ENCODE measurements around the gene PTPN4. TPM values are rescaled to one million over a fixed set of nuclear protein-coding genes. Genes with fewer than 3 reads are reported as not detected.

PTPN4 gene
- total RNA-seq, 2 donors from 2014 or later = 12.2 to 21.1 TPM

GRCh38 chr2:120028795-120029194 is 269.1 kb downstream of the PTPN4 start:
- TF ChIP-seq POLR2A (IDR thresholded peaks at IDR 0.05) = no peak
- TF ChIP-seq, protein P1, sequence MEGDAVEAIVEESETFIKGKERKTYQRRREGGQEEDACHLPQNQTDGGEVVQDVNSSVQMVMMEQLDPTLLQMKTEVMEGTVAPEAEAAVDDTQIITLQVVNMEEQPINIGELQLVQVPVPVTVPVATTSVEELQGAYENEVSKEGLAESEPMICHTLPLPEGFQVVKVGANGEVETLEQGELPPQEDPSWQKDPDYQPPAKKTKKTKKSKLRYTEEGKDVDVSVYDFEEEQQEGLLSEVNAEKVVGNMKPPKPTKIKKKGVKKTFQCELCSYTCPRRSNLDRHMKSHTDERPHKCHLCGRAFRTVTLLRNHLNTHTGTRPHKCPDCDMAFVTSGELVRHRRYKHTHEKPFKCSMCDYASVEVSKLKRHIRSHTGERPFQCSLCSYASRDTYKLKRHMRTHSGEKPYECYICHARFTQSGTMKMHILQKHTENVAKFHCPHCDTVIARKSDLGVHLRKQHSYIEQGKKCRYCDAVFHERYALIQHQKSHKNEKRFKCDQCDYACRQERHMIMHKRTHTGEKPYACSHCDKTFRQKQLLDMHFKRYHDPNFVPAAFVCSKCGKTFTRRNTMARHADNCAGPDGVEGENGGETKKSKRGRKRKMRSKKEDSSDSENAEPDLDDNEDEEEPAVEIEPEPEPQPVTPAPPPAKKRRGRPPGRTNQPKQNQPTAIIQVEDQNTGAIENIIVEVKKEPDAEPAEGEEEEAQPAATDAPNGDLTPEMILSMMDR (IDR thresholded peaks at IDR 0.05) = no peak
- 88 to 90% methylated on average over 5 of the region's 5 CpGs for WGBS, 2 donors
- Histone ChIP-seq H3K27me3 (no peaks in the 10 kb centered on the region), H3K4me3 (no peak overlapping the region), H3K36me3 (replicated peaks in 1 of 2; ENCODE audit: insufficient read depth in 1 of 2, low read depth in 2 of 2) (no peaks in the 10 kb centered on the region), H3K4me1 (peaks cover 5% of the 10 kb centered on the region), H3K27ac (no peak overlapping the region), H3K9me3 (no peaks in the 10 kb centered on the region)
- intact Hi-C loops (cut with DNase I) = no loop called here
- no peak for DNase-seq
- ATAC-seq = no peak

DNA sequence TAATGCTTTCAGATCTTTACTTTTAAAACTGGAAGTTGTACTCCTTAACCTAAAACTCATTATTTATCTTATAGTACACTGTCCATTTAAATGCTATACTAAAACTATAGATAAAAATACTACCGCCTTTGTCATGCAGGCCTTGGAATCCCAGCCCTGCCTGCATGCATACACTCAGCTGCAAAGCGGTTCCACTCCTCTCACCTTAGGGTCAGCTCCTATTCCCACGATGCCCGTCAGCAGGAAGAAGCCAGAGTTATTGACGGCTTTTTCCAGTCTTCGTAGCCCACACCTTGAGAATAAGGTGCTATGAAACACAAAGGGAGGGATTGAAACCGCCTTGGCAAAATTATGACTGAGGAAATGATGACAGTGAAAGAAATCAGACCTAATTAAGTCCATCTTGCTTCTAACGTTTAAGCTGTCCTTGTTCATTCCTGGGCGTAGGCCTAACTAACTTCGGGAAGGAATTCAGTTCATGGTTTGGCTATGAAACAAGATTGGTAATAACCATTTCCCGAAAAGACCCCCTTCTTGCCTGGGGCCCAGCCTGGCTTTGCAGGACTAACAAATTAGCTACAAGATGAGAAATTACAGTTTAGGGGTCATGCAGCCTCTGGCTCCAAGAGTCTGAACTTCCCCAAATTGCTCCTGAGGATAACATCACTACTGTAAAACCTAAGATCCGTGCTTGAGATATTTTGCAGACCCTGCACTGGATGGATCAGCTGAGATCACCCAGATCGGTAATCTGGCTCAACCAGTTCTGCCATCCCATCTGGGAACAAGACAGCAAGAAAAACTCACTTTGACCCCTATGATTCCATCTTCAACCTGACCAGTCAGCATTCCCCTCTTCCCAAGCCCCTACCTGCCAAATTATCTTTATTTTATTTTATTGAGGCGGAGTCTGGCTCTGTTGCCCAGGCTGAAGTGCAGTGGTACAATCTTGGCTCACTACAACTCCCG is 270.2 kb downstream of the PTPN4 start:
- Histone ChIP-seq H3K9me3 (no peaks in the 10 kb centered on the region), H3K27me3 (no peaks in the 10 kb centered on the region), H3K4me3 (no peak overlapping the region), H3K36me3 (replicated peaks in 1 of 2; ENCODE audit: insufficient read depth in 1 of 2, low read depth in 2 of 2) (no peaks in the 10 kb centered on the region), H3K27ac (no peak overlapping the region), H3K4me1 (peaks cover 12% of the 10 kb centered on the region)
- DNase-seq (no peak), ATAC-seq (no peak)
- TF ChIP-seq, protein P1 (IDR thresholded peaks at IDR 0.05) = no peak
- no peak for TF ChIP-seq POLR2A (IDR thresholded peaks at IDR 0.05)
- whole genome bisulfite sequencing, 2 donors = 79 to 85% methylated on average over 15 of the region's 15 CpGs
- intact Hi-C loops (cut with DNase I) = no loop called here

DNA sequence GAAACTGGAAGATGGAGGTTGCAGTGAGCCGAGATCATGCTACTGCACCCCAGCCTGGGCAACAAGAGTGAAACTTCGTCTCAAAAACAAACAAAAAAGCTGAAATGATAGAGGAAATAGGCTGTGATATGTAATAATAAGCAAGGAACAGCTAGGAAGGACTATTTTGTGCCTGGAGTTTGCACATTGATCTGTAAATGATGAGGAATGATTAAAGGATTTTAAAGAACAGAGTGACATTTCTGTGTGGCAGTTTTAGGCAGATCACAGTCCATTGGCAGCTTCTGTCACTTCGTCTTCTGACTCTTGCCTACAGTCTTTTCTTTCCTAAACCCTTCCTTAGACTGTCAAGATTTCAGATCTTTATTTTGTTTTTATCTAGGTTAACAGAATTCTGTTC is 272.6 kb downstream of the PTPN4 start:
- no peak for DNase-seq
- WGBS, 2 donors = 61 to 75% methylated on average over 3 of the region's 3 CpGs
- Histone ChIP-seq H3K27me3 (no peaks in the 10 kb centered on the region), H3K9me3 (no peaks in the 10 kb centered on the region), H3K27ac (no peak overlapping the region), H3K4me3 (no peak overlapping the region), H3K4me1 (peaks cover 17% of the 10 kb centered on the region), H3K36me3 (replicated peaks in 1 of 2; ENCODE audit: insufficient read depth in 1 of 2, low read depth in 2 of 2) (no peaks in the 10 kb centered on the region)
- ATAC-seq = no peak
- TF ChIP-seq POLR2A (IDR thresholded peaks at IDR 0.05) = no peak
- TF ChIP-seq, protein P1 (IDR thresholded peaks at IDR 0.05) = no peak
- intact Hi-C loops (cut with DNase I) = no loop called here

Other genes starting within 250 kb of the PTPN4 start
- gene SCTR, start 235.4 kb upstream of the PTPN4 start, total RNA-seq = 100 to 1,000 TPM in 1 of 2 donors, 10 to 100 TPM in 1; 69.0 to 183 TPM
- 10 to 100 TPM; 12.2 to 21.5 TPM for gene CFAP221, start 215.5 kb upstream of the PTPN4 start, total RNA-seq
- gene TMEM177, start 80.7 kb upstream of the PTPN4 start, total RNA-seq = 1 to 10 TPM; 6.0 to 7.6 TPM

All from body of pancreas (tissue), 4 donors.